Stomach (tissue), 4 donors: ENCODE data around the gene HLA-E.

Experiments
- EP300 ChIP-seq: sonication (generic); formaldehyde crosslinking; IDR thresholded peaks from one replicate; pipeline ENCODE4 v1.6.1; 2017; ENCODE audit warnings: antibody characterized with exemption
- POLR2A ChIP-seq, 4 donors: fragments of 450-650 bp; IDR thresholded peaks; one replicate each; pipeline ENCODE4 v1.6.1; 2016; ENCODE audit warnings: antibody characterized with exemption in 4 of 4, control low read depth in 2 of 4, mild to moderate bottlenecking in 1 of 4, moderate library complexity in 1 of 4
- TF ChIP-seq, protein P1 (sequence below), 7 experiments: fragments of 450-650 bp in 4 of 7; fragments of 200-600 bp in 3 of 7; sonication (generic) in 3 of 7; IDR thresholded peaks; one replicate each; pipeline ENCODE4 v1.5.1; 2016 to 2019; ENCODE audit warnings: antibody characterized with exemption in 7 of 7, control low read depth in 2 of 7, mild to moderate bottlenecking in 1 of 7

- no peak for TF ChIP-seq POLR2A (IDR thresholded peaks at IDR 0.05)
- TF ChIP-seq, protein P1, sequence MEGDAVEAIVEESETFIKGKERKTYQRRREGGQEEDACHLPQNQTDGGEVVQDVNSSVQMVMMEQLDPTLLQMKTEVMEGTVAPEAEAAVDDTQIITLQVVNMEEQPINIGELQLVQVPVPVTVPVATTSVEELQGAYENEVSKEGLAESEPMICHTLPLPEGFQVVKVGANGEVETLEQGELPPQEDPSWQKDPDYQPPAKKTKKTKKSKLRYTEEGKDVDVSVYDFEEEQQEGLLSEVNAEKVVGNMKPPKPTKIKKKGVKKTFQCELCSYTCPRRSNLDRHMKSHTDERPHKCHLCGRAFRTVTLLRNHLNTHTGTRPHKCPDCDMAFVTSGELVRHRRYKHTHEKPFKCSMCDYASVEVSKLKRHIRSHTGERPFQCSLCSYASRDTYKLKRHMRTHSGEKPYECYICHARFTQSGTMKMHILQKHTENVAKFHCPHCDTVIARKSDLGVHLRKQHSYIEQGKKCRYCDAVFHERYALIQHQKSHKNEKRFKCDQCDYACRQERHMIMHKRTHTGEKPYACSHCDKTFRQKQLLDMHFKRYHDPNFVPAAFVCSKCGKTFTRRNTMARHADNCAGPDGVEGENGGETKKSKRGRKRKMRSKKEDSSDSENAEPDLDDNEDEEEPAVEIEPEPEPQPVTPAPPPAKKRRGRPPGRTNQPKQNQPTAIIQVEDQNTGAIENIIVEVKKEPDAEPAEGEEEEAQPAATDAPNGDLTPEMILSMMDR (IDR thresholded peaks at IDR 0.05), result no peak
- TF ChIP-seq EP300, result no peak
Measured at GRCh38 chr6:30494291-30494861, 5.1 kb downstream of the HLA-E start.
